Activated naive CD4-positive, alpha-beta T cell (primary cell): ENCODE measurements around the gene LRWD1.
"Not testable (repeated sequence)": the region's sequence is repeated elsewhere in the genome, so short reads cannot be mapped to it uniquely, and the experiment has no call there.

Source experiments
- DNase-seq, 4 experiments: peaks; one replicate each; lab custom pipeline; 2025; lab: John Stamatoyannopoulos, UW

Gene LRWD1

DNA sequence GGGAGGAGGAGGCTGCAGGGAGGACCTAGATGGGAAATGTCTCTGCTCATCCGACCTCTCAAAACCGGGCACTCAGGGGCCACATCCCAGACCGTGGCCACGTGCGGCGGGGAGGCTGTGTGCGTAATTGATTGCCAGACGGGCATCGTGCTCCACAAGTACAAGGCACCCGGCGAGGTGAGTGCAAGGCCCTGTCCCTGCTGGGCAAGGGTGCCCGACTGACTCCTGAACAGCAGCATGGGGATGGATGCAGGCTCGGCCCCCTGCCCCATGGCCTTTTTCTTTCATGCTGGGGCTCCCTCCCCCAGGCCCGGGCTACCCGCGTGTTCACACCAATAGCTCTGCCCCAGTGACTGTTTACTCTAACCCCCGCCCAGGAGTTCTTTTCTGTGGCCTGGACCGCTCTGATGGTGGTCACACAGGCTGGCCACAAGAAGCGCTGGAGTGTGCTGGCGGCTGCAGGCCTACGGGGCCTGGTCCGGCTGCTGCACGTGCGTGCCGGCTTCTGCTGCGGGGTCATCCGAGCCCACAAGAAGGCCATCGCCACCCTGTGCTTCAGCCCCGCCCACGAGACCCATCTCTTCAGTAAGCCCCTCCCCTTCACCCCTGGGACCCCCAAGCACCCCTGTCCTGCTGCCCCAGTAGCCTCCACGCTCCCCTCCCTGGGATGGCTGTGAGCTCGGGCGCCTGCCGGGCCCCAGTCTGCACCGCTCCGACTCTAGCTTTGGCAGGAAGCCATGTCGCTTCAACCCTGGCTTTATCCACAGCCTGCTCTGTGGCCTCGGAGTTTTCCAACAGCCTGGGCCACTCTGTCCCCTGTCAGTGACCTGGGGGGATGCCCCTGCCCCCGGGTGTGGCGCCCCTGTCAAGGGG, 3.9 kb downstream of the LRWD1 start:
- DNase-seq = no peak

DNA sequence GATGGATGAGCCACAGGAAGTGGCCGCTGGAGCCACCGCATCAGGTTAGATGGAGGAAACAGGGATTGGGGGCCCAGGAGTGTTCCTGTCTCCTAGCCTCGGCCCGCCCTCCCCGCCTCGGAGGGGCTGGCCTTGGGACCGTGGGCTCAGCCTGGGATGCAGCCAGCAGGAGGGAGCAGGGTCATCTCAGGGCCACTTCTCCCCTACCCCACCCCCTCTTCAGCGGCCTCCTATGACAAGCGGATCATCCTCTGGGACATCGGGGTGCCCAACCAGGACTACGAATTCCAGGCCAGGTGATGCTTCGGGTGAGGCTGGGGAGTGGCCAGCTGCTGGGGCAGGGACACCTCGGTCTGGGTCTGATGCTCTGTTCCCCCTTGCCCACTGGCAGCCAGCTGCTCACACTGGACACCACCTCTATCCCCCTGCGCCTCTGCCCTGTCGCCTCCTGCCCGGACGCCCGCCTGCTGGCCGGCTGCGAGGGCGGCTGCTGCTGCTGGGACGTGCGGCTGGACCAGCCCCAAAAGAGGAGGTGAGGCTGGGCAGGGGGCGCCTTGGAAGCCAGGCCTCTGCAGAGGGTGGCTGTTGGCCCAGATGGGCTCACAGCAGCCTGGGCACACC, 4.7 kb downstream of the LRWD1 start:
- no peak for DNase-seq

DNA sequence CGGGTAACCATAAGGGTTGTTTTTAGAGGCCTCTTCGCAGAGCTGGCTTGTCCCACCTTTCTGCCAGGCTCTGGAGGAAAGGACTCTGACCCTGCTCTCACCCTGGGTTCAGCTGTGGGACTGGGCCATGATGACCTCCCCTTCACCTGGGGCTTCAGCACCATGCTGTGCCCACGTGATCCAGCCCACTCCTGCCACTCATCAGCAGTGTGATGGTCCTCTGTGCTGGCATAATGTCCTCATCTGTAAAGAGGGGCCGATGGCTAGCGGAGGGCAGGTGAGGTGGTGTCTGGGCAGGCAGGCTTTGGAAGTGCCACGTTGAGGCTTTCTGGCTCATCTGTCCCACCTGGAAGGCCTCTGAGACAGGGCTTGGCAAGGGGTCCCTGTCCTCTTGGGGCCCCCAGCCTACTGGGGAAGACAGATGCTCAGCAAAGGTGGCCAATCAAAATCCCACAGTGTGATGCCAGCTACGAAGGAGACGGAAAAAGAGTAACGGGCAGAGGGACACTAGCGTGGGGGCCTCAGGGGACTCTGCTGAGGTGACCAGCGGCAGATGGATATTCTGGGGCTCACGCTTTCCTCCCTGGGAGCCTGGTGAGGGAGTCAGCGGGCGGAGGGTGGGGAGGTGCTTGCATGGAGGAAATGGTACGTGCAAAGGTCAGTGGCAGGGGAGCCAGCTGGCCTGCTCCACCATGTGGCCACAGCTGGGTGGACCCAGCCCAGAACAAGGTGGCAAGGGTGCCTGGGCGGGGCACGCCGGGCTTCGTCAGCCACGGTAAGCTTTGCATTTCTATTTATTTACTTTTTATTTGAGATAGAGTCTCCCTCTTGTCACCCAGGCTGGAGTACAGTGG, 5.4 kb downstream of the LRWD1 start:
- DNase-seq = no peak

DNA sequence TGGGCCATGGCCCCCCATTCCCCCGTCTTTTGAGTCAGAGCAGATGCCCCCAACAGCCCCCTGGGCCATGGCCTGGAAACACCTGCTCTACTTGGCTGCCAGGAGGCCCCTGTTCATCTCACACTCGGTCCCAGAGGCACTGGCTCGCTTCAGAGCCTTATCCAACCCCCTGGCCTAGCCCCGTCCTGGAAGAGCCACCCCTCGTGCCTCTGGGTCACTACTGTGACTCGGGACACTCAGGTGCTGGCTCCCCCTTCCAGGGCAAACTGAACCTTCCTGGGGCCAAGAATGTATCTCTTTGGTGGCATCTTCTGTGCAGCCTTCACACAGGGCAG, 7.0 kb downstream of the LRWD1 start:
- no peak for DNase-seq

DNA sequence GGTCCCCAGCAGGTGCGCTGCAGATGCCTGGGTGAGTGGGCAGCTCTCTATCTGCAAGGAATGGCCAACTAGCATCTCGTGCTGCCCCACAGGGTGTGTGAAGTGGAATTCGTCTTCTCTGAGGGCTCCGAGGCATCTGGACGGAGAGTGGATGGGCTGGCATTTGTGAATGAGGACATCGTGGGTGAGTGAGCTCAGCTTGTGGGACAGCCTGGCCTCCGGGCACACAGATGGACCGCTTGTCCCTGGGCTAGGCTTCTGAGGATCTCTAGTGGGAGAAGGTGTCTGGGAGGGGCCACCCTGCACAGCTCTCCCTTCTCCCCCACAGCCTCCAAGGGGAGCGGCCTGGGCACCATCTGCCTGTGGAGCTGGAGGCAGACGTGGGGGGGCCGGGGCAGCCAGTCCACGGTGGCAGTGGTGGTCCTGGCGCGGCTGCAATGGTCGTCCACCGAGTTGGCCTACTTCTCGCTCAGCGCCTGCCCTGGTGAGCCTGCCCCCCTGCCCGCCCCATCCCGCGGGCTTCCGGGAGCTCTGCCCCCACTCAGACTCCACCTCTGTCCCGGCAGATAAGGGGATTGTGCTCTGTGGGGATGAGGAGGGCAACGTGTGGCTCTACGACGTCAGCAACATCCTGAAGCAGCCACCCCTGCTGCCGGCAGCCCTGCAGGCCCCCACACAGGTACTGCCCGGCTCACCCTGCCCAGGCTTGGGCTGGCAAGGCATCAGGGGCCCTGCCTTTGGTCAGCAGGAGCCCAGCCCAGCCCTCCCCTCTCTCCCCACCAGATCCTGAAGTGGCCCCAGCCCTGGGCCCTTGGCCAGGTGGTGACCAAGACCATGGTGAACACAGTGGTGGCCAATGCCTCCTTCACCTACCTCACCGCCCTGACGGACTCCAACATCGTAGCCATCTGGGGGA, 7.6 kb downstream of the LRWD1 start:
- DNase-seq = no peak

DNA sequence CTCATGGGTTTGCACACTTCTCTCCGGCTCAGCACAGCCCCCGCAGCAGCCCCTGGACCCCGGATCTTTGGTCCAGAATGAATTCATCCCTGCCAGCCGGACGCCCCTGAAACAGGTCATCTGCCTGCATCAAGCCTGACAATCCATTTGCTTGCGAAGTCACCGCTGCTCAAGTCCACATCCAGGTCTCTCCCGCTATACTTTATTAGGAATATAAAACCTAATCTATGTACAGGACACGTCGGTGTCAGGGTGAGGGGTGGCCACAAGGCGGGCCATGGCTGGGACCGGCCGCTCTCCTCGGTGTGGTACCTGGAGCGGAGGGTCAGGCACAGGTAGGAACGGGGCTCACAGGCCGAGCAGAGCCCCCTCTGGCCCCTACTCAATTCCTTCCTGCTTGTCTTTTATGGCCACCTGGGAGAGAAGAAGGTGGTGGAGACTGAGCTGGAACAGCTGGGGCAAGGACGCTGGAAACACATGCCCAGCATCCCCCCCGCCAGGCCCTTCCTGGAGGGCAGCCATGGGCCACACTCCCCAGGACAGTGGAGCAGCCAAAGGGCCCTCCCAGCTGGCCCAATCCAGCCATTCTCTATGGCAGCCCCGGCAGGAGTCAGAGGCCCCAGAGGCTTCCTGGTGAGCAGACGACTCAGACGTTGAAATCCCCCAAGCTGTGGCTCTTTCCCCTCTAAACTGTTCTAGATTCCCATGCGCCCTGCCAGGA, 8.6 kb downstream of the LRWD1 start:
- no peak for DNase-seq

DNA sequence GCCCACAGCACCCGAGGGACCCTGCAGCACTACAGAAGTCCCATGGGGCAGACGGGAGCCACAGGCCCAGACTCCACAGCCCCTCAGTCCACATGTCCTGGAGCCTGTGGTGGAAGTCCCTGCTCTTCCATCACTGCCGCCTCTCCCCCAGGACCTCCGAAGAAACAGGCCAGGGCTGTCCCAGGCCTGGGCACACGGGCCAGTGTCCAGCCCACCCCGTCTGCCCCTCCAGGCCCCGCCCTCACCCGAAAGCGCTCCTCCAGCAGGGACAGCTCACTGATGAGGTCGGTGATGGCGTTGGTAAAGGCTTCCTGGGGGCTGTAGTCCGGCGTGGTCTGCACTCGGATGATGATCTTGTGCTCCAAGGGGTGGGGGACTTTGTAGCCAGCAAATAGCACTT, 9.3 kb downstream of the LRWD1 start:
- DNase-seq = not testable (repeated sequence)

DNA sequence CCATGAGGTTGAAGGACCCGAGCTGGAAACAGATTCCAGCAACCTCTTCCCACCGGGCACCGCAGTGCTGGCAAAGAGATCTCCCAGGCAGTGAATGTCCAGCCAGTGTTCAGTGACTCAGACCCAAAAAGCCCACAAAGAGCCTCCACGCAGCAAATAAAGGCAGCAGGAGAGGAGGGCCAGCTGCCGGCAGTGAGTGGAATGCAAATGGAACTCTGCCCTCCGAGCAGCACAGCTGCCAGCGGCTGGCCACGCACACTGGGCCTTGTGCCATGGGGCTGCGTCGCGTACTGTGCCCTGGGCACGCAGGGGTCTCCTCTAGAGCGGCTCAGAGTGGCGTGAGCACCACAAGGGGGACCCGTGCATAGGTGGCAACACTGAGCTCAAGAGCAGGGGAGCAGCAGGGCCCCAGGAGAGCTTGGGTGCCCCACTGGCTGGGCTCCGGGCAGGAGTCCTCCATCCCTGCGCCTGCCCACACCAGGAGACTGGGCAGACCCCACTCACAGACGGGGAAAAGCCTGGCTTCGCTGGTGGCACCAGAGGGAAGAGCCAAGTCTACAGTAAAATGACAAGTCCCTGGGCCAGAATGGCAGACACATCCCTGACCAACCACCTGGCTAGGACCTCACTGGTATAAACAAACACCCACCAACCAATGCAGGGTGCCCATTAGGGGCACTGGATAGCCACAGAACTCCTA, 10.1 kb downstream of the LRWD1 start:
- not testable (repeated sequence) for DNase-seq

DNA sequence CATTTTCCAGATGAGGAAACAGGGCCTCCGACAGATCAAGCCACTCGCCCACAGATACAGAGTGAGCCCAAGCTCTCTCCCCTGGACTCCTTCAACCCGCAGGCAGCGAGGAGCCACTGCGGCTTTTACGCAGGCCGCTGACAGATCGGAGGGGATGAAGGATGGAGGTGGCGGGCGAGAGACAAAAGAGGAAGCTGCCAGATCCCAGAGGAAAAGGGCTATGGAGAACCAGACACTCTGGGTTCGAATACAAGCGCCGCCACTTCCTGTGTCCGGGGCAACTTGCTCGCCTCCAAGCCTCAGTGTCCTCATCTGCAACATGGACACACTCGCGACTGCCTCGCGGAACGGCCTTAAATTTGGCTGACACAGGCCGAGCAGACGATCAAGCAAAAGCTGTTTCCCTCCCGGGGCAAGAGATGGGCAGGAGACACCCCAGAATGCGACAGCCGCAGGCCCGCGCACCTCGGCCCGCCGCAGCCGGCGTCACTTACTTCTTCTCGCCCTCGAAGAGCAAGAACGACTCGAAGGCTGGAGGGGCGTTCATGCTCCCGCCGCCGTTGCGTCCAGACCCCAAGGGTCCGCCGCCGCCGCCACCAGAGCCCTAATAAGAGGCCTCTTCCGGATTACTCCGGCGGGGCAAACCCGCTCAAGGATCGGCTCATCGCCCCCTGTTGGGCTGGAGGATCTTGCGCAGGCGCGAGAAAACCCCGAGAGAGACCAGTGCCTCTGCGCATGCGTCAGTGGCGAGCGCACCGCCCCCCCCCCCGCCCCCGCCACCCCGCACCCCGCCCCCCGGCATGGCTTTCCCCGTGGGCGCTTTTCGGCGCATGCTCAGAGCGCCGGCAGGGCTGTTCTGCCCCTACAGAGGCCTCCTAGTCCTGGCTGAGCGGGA, 13.8 kb downstream of the LRWD1 start, which contains the start of gene POLR2J:
TSS of gene POLR2J (minus strand) at position 609 of the 895 bp plus-strand sequence. CDS start at position 547, 62 bp downstream.
- not testable (repeated sequence) for DNase-seq

DNA sequence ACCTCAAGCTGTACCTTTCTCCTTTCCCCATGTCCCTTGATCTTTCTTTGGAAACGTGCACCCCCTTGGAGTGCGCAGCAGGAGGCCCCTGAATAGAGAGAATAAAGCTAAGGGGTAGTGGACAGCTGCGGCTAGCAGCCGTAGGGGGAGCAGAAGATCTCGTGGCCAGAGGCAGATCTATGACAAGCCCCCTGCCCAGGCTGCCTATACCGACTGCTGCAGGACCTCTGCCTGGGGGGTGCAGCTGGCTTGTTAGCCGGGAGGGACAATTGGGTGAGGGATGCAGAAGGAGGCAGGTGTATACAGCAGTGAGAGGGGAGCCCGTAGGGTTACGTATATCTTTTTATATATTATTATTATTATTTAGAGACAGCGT, 14.4 kb downstream of the LRWD1 start:
- DNase-seq = not testable (repeated sequence)

DNA sequence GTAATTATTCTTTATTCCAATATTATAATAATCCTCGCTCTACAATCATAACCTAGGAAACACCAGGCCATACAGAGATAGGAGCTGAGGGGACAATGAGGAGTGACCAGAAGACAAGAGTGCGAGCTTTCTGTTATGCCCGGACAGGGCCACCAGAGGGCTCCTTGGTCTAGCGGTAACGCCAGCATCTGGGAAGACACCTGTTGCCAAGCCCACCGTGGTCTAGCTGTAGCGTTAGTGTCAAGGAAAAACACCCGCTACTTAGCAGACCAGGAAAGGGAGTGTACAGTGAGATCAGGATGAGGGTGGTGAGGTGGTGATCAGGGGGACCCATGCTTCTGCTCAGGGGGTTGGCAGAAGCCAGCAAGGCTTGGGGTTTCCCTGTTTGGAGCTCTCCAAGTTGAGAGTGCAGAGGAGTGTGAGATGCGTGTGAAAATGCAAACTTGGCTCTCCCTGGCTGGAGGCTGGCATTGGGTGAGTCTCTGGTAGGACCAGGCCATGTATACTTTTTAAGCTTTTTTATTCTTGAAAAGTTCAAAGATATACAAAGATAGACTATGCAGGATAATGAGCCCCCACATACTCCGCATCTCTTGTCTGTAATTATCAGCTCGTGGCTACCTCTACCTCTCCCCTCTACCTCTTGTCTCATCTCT, 15.3 kb downstream of the LRWD1 start:
- DNase-seq = not testable (repeated sequence)

DNA sequence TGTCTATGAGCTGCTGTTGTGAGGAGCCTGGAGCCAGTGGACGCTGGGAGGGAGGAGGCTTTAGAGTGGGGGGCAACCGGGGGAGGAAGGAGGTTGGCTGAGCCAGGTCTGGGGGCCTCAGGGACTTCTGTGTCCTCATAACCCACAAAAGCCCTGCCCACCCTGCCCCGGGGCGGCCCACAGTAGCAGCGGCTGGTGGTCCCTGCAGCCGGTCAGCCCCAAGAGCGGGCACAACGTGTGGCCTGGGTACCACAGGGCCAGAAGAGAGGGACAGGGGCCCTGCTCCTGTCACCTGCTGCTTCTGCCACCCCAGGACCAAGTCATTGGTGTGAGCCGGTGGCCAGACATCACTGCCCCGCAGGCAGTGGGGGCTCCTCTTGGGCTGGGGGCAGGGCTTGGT, 17.2 kb downstream of the LRWD1 start:
- not testable (repeated sequence) for DNase-seq

DNA sequence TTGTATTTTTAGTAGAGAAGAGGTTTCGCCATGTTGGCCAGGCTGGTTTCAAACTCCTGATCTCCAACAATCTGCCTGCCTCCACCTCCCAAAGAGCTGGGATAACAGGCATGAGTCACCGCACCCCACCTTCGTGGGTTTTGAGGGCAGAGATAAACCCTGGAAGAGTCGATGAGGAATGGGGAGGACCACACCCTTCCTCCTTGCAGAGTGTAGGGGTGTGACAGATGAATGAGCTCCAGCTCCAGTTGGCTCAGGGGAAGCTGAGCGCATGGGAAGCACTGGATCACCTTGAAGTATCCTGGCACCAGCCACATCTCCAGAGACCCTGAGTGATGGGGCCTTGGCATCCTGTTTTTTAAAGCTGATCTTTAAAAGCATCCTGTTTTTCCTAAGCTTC, 19.5 kb downstream of the LRWD1 start:
- not testable (repeated sequence) for DNase-seq

DNA sequence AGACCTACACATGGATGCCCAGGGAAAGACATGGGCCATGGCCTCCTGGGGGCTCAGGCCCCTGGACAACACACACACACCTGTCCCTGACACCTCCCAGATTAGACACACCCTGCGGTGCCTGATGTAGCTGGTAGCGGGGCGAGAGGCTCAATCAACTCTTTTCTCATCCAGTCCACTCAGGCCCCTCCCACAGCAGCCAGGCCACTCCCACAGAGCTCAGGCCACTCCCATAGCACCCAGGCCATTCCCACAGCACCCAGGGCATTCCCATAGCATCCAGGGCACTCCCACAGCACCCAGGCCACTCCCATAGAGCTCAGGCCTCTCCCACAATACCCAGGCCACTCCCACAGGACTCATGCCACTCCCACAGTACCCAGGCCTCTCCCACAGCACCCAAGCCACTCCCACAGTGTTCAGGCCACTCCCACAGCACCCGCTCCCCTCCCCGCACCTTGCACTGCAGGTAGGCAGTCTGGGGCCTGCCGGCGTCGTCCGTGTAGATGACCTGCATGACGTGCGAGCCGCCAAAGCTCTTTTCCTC, 25.8 kb downstream of the LRWD1 start:
- DNase-seq = not testable (repeated sequence)

DNA sequence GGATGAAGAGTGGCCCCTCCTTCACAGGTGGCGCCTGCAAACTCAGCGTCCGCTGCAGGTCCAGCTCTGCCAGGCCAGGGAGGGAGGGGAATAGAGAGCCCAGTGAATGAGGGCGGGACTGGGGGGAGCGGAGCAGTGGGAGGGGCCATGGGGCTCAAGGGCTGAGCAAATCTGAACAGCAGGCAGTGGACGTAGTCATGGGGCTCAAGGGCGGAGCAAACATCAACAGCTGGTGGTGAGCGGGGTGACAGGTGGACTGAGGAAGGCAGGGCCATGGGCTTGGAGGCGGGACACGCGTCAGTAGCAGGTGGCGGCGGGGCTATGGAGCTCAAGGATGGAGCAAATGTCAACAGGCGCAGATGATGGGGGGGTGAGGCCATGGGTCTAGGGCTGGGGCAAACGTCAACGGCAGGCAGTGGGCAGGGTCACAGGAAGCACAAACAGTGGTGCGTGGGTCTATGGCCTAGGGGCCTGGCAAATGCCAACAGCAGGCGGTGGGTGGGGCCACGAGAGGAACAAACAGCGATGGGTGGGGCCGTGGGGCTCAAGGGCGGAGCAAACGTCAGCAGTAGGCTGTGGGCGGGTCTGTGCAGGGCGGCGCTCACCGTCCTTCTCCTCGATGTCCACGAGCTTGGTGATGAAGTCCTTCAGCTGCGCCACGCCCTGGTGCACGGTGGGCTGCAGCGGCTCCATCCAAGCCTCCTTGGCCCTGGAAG, 28.6 kb downstream of the LRWD1 start:
- not testable (repeated sequence) for DNase-seq

DNA sequence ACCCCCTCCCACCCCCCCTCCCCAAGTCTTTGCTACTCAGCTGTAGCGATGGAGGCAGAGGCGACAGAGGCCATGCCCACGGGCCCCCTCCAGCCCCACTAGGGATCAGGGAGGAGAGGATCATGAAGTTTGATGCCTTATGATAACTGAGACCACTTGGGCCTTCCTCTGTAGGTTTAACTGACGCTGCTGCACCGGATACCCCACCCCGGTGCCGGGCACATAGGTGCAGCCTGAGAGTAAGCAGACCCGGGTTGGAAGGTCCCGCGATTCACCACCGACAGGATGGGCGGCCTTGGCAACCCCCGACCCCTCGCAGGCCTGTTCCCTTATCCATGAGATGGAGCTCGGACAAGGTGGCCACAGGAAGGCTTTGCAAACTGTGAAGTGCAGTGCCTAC, 29.2 kb downstream of the LRWD1 start:
- DNase-seq = not testable (repeated sequence)

DNA sequence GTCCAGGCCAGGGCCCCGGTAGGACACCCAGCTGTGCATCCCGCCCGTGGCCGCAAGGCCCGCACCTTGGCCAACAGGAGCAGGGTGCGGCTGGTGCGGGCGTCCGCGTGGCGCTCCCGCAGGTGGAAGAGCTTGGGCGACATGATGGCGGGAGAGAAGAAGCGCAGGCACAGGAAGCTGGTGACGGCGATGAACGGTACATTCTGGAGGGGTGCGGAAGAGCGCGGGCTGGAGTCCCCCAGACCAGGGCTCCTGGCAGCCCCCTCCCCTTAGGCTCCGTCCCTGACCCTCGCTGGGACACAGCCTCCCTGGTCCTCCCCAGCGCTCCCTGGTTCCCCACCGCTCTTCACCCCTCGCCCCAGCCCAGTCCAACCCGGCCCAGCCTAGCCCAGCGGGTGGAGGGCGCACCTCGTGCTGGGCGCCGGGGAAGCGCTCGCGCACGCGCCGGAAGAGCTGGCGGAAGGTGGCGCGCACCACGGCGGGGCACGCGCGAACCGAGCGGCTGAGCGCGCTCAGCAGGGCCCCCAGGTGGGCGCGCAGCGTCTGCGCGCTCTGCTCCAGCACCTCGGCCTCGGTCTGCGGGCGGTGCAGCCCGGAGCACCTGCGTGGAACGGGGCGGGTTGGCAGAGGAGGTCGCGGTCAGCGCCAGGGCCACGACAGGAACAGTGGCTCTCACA, 29.8 kb downstream of the LRWD1 start:
- DNase-seq = not testable (repeated sequence)
